ENCODE data around the gene KIRREL3.

KIRREL3 gene

GRCh38 chr11:126884192-126884591 lies 116.4 kb downstream of the KIRREL3 start:
- H3K27me3 ChIP-seq (ENCODE audit: insufficient read depth, poor library complexity, severe bottlenecking), result no peaks in the 10 kb centered on the region
- no peak overlapping the region for H3K27ac ChIP-seq (replicated peaks)
- H3K4me3 ChIP-seq (replicated peaks; ENCODE audit: insufficient read depth, low read length), result no peak overlapping the region
- no peak for DNase-seq (ENCODE audit: low read depth in 1 of 2, low spot score in 1 of 2)
- TF ChIP-seq POLR2AphosphoS5 (IDR thresholded peaks at IDR 0.05; ENCODE audit: low read depth) (no peak), REST (IDR thresholded peaks at IDR 0.05; ENCODE audit: insufficient replicate concordance, low read depth) (no peak), CTCF (IDR thresholded peaks at IDR 0.05; ENCODE audit: insufficient read depth, low read length) (no peak), SPI1 (IDR thresholded peaks at IDR 0.05; ENCODE audit: borderline replicate concordance, low read depth) (no peak), GABPA (IDR thresholded peaks at IDR 0.05; ENCODE audit: low read depth) (no peak)

- H3K27ac ChIP-seq (replicated peaks), result no peak overlapping the region
- no peaks in the 10 kb centered on the region for H3K27me3 ChIP-seq (ENCODE audit: insufficient read depth, poor library complexity, severe bottlenecking)
- no peak overlapping the region for H3K4me3 ChIP-seq (replicated peaks; ENCODE audit: insufficient read depth, low read length)
- TF ChIP-seq REST (IDR thresholded peaks at IDR 0.05; ENCODE audit: insufficient replicate concordance, low read depth), result no peak
- no peak for TF ChIP-seq POLR2AphosphoS5 (IDR thresholded peaks at IDR 0.05; ENCODE audit: low read depth)
- no peak for TF ChIP-seq SPI1 (IDR thresholded peaks at IDR 0.05; ENCODE audit: borderline replicate concordance, low read depth)
- TF ChIP-seq CTCF (IDR thresholded peaks at IDR 0.05; ENCODE audit: insufficient read depth, low read length), result no peak
- no peak for TF ChIP-seq GABPA (IDR thresholded peaks at IDR 0.05; ENCODE audit: low read depth)
- no peak for DNase-seq (ENCODE audit: low read depth in 1 of 2, low spot score in 1 of 2)
Measured at GRCh38 chr11:126880872-126881271, 119.7 kb downstream of the KIRREL3 start.

- no peak for DNase-seq (ENCODE audit: low read depth in 1 of 2, low spot score in 1 of 2)
- Histone ChIP-seq H3K27me3 (ENCODE audit: insufficient read depth, poor library complexity, severe bottlenecking) (no peaks in the 10 kb centered on the region), H3K4me3 (replicated peaks; ENCODE audit: insufficient read depth, low read length) (no peak overlapping the region), H3K27ac (replicated peaks) (no peak overlapping the region)
- TF ChIP-seq CTCF (IDR thresholded peaks at IDR 0.05; ENCODE audit: insufficient read depth, low read length), result no peak
- TF ChIP-seq REST (IDR thresholded peaks at IDR 0.05; ENCODE audit: insufficient replicate concordance, low read depth), result no peak
- no peak for TF ChIP-seq GABPA (IDR thresholded peaks at IDR 0.05; ENCODE audit: low read depth)
- TF ChIP-seq SPI1 (IDR thresholded peaks at IDR 0.05; ENCODE audit: borderline replicate concordance, low read depth), result no peak
- TF ChIP-seq POLR2AphosphoS5 (IDR thresholded peaks at IDR 0.05; ENCODE audit: low read depth), result no peak
Measured at GRCh38 chr11:126879516-126879915, 121.1 kb downstream of the KIRREL3 start.

All from HL-60 (cell line).